ENCODE results near the gene ZCCHC17.
"Not testable (repeated sequence)": the region's sequence is repeated elsewhere in the genome, so short reads cannot be mapped to it uniquely, and the experiment has no call there.

The ZCCHC17 gene, protein sequence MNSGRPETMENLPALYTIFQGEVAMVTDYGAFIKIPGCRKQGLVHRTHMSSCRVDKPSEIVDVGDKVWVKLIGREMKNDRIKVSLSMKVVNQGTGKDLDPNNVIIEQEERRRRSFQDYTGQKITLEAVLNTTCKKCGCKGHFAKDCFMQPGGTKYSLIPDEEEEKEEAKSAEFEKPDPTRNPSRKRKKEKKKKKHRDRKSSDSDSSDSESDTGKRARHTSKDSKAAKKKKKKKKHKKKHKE

DNA sequence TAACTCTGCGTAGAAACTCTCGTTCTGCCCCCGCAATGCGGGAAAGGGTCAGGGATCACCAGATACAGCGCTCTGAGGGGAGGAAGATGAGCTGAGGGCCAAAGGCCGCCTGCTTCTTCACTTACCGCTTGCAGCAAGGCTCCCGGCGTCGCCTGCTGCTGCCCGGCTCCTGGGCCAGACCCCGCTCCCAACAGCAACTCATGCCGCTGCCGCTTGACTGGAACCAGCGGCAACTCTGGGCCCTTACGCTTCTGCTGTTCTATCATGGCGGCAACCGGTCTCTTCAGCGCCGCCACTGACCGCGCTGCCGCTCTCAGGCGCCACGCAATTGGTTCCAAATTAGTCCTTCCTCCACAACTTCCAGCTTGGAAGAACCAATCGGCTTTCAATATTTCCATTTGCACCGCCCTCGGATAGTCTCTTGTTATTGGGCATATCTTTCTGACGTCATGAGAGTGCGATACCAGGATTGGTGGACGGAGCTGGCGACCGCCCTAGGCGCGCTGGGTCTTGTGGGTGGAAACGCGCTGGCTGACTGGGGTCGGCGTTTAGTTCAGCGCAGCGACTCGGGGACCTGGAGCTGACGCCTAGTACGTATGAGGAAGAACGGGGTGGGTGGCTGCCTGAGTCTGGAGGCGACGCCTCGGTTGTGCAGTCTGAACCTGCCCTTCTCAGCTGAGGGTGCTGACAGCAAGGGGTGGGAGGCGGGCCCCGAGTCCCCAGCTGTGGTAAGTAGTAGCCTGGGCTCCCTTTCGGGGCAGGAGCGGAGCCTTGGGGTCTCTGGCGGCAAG, at the start of gene ZCCHC17, which contains the start of gene SNRNP40:
ZCCHC17 (plus strand) TSS at position 547 of the 791 bp plus-strand sequence. CDS start 13,067 bp downstream, outside the sequence.
SNRNP40 (minus strand) TSS at position 303 of the 791 bp plus-strand sequence; CDS start at position 266, 37 bp downstream.
- peak; percentile 84 to 93 (median 84) for DNase-seq (ENCODE audit: low read depth in 3 of 3)

DNA sequence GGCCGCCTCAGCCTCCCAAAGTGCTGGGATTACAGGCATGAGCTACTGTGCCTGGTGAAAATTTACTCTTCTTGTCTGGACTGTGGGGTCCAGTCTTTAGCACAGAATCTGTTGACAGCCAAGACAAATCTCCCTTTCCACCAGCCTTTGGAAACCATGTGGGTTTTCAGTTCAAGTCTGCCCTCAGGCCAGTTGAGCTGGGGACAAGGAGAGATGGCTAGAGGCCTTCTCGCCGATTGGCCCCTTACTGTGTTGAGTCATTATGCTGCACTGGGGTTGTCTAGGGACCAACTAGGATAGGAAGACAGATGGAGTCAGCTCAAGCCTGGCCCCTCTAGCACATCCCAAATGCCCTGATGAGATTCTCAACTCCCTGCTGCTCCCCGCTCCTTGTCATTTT, 48.6 kb upstream of the ZCCHC17 start:
- DNase-seq (ENCODE audit: low read depth in 3 of 3): no peak

DNA sequence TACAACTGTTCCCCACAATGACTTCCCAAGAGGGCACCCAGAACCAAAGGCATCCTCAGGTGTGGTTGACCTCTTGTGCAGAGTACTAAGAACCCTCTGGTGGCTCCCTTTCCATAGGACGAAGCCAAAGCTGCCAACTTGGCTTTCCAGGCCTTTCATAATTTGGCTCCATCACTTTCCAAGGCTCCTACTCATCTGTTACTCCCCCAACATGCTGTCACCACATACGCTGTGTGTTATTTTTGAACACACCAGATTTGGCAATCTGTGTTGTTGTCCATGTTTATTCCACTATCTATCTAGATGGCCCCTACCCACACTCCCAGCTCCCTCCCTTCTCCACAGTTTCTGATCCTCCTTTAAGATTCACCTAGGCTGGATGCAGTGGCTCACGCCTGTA, 47.0 kb upstream of the ZCCHC17 start:
- no peak for DNase-seq (ENCODE audit: low read depth in 3 of 3)

DNA sequence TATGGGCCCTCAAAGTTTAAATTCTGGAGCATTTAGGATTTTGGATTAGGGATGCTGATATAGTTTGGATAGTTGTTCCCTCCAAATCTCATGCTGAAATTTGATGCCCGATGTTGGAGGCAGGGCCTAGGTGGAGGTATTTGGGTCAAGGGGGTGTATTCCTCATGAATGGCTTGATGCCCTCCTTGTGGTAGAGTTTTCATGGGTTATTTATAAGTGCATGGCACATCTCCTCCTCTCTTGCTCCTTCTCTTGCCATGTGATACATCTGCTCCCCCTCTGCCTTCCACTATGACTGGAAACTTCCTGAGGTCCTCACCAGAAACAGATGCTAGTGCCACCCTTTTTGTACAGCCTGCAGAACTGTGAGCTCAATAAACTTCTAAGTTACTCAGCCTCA, 39.6 kb upstream of the ZCCHC17 start:
- DNase-seq (ENCODE audit: low read depth in 3 of 3): no peak

DNA sequence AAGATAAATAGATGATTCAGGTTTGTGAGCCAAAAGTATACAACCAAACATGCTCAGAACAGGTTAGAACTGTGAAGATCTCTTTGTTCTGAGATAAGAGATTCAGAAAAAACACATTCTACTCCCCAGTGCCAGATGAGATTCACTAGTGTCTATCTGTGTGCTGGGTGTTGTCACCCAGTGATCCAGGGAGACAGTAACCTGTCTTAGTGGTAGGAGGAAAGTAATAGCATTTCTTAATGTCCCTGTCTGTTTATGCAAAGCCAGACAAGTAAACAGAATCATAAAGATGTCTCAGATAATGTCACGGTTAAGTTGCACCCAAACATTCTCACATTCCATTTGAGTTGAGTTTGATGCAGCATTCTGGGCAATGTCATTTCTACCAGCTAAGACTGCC, 38.3 kb upstream of the ZCCHC17 start:
- DNase-seq (ENCODE audit: low read depth in 3 of 3): no peak

DNA sequence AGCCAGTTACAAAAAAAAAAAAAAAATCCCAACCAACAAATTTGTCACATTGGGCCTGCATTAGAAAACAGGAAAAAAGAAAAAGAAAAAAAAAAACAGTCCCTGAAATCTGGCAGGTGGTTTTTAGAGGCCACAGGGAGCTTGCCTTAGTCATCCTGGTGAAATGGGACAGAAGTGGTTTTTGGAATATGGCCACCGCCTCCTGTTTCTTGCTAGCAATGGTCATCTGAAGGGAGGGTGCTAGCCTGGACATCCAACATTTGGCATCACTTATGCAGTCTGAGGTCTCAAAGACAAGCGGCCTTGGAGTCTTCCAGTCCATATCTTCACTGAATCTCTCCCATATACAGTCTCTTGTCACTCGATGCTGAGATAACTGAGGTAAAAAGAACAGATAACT, 37.1 kb upstream of the ZCCHC17 start:
- no peak for DNase-seq (ENCODE audit: low read depth in 3 of 3)

DNA sequence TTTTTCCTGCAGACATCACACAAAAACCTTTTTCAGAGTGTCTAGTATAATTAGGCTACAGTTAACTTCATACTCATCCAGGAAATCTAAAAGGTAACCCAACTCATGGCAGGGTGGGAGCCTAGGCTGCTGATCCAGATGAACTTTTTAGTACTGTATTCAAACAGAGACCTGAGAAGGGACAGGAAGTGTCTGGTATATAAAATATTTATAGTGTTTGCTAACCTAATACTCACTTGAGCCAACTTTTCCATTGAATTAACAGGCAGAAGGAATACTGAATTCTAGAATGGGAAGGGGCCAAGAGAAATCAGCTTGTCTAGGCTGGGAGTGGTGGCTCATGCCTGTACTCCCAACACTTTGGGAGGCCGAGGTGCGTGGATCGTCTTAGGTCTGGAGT, 34.9 kb upstream of the ZCCHC17 start:
- DNase-seq (ENCODE audit: low read depth in 3 of 3): no peak

DNA sequence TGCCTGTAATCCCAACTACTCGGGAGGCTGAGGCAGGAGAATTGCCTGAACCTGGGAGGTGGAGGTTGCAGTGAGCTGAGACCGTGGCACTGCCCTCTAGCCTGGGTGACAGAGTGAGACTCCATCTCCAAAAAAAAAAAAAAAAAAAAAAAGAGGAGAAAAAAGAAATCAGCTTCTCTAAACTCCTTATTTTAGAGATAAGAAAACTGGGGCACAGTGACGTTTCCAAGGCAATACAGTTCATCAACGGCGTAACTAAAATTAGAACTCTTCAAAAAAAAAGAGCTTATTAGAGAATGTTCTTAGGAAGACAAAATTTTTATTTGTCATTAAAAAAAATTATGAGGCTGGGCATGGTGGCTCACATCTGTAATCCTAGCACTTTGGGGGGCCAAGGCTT, 34.4 kb upstream of the ZCCHC17 start:
- not testable (repeated sequence) for DNase-seq (ENCODE audit: low read depth in 3 of 3)

DNA sequence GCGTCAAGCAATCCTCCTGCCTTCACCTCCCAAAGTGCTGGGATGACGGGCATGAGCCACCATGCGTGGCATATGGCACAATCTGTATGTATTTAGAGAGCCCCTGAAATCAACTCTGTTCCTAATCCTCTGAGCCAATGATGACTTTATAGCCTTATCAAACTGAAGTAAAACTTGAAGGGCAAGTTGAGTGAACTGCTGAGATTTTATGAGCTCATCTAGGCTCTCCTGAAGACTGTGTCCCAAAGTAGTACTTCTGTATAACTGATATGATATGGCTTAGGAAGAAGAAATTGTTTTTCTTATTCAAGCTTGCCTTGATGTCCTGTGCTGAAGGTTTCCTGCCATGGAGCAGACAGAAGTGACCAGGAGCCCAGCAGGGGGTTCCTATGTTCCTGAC, 33.4 kb upstream of the ZCCHC17 start:
- no peak for DNase-seq (ENCODE audit: low read depth in 3 of 3)

DNA sequence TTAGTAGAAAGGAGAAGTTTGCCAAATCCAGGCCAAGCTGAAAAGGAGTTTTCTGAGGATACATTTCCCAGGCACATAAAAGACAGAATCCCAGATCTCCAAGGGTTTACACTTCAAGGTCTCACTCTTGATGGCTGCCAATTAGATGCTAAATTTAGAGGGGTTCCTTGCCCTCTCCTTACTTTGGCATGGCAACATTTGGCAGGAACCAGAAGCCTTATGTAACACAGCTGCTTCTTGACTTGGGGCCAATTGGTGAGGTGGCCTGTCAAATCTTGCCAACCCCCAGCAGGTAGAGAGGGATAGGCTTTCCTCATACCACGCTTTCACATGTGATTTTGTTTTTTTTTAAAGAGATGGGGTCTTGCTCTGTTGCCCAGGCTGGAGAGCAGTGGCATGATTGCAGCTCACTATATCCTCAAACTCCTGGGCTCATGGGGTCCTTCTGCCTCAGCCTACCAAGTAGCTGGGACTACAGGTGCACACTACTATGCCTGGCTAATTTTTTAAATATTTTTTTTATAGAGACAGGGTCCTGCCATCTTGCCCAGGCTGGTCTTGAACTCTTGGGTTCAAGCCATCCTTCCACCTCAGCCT, 31.9 kb upstream of the ZCCHC17 start:
- no peak for DNase-seq (ENCODE audit: low read depth in 3 of 3)

DNA sequence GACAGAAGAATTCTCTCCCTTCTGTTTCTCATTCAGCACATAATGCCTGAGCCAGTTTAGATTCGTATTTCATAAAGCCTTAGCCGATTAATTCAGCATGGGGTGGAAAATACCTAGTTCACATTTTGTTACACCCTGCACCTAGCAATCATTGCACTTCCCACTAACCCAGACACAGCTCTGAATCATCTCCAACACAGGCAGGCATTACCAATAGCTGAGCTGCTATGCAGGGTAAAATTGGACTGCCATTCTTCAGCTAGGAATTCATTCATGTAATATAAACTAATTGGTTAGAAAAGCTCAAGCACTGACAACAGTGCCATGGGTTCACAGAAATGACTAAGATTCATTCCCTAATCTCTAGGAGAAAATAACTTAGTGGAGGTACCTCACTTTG, 30.3 kb upstream of the ZCCHC17 start:
- DNase-seq (ENCODE audit: low read depth in 3 of 3): no peak

DNA sequence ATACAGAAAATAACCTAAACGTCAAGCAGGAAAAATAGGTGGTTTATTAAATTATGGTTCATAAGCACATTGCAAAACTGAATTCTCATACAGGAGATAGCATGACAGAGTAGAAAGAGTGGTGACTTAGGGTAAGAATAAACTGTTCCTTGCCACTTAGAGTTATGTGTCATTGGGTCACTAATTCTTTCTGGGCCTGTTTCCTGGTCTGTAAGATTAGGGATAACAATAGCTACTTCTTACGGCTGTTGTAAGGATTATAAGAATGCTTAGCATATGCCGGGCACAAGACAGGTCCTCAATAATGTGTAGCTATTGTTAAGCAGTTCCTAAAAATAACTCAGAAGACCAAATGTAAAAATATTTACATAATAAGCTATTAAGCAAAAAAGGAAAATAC, 24.5 kb upstream of the ZCCHC17 start:
- DNase-seq (ENCODE audit: low read depth in 3 of 3): no peak

DNA sequence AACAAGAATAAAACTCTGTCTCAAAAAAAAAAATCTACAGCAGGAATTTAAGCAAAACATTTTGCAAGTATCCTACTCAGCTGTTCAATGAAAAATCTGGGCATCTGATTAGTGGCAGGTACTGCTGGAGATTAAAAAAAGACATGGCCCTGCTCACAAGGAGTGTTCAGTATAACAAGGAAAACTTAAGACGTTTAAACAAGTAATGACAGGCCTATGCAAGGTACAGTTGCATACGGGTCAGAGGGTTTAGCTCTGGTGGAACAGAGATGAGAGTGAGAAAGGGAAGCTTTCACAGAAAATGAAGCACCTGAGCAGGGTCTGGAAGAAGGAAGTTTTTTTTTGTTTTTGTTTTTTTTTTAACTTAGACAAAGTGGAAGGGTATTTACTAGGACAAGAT, 23.2 kb upstream of the ZCCHC17 start:
- DNase-seq (ENCODE audit: low read depth in 3 of 3): no peak

DNA sequence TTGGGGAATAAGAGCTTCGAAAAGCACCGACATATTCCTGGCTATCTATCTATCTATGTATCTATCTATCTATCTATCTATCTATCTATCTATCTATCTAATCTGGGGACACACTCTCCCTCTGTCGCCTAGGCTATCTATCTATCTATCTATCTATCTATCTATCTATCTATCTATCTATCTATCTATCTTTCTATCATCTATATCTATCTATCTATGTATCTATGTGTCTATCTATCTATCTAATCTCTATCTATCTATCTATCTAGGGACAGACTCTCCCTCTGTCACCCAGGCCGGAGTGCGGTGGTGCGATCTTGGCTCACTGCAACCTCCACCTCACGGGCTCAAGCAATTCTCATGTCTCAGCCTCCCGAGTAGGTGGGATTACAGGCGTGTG, 14.4 kb upstream of the ZCCHC17 start:
- not testable (repeated sequence) for DNase-seq (ENCODE audit: low read depth in 3 of 3)

DNA sequence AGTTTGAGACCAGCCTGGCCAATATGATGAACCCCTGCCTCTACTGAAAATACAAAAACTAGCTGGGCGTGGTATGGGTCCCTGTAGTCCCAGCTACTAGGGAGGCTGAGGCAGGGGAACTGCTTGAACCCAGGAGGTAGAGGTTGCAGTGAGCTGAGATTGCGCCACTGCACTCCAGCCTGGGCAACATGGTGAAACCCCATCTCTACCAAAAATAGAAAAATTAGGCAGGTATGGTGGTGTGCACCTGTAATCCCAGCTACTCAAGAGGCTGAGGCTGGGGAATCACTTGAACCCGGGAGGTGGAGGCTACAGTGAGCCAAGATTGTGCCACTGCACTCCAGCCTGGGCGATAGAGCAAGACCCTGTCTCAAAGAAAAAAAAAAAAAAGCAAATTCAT, 9.0 kb upstream of the ZCCHC17 start:
- DNase-seq (ENCODE audit: low read depth in 3 of 3): not testable (repeated sequence)

DNA sequence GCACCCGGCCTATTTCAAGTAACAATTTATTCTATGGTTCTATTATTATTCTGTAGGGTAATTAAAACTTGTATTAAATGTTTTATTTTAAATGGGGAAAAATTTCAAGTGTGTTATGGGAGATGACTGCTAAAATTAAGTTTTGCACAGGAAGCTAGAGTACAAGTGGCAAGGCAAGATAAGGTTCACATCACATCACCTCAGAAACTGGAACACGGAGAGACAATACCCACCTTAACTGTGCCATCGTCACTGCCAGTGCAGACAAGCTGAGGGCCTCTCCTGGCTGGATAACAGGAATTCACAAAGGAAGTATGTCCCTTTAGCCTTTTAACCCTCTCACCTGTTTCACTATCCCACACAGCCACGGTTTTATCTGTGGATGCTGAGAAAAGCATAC, 7.8 kb upstream of the ZCCHC17 start:
- DNase-seq (ENCODE audit: low read depth in 3 of 3): no peak

DNA sequence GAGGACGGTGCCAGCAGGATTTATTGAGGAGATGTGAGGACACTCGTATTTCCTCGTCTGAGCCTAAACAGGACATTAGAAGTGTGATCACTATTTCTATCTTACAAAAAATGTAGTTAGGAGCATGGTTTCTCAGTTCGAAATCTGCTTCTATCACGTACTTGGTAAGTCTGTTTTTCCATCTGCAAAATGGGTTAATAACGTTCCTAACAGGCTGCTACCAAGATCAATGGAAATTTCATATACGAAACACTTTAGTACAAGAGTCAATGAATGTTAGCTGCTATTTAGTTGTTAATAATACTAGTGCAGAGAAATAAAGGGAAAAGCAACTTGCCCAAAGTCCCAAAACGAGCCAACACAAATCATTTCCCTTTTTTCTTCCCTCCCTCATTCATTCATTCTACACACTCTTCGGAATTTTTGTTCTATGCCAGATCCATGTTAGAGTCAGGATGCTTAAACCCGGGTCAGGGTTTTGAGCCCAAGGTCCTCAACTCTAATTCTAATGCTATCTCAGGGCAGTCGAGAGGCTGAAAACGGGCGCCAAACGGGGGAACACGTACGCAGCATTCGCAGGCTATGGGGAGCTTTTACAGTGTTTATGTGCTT, 852 bp upstream of the ZCCHC17 start:
- no peak for DNase-seq (ENCODE audit: low read depth in 3 of 3)

DNA sequence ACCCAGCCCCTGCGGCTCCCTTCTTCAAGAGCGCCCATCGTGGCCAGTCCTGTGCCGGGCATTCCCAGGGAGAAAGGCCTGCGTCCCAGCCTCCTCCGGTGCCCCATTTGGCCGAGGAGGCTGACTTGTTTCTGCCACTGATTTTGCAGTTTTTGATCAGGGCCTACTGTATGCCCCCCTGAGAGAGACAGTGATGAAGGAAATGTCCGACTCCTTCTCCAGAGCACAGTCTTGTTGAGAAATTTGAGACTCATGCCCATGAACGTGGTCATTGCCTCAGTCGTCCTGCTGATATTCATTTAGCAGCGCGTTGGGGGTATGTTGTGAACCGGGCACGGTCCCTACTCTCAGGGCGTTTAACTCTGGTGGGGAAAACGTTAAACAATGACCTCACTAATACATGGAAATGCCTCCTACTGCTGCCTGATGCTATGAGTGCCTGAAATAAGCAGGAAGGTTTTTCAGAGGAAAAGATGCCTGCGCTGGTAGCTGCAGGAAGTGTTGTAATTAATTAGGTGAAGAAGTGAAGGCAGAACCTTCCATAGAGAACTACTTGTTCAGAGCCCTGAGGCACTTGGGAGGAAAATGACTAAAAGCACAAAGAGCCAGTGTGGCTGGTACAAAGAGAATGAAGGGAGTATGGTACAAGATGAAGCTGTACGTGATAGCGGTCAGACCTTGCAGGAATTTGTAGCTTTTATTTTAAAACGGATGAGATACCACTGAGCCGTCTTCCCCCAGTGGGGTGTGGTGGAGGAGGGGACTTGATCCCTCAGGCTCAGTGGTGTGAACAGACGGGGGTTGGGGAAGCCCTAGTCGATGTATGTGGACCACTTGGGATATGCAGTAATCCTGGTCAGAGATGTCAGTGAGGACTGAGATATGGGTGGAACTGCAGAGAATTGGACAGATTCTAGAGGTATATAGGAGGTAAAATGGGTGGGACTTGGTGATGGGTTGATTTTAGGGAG, 730 bp downstream of the ZCCHC17 start:
- DNase-seq (ENCODE audit: low read depth in 3 of 3): no peak

DNA sequence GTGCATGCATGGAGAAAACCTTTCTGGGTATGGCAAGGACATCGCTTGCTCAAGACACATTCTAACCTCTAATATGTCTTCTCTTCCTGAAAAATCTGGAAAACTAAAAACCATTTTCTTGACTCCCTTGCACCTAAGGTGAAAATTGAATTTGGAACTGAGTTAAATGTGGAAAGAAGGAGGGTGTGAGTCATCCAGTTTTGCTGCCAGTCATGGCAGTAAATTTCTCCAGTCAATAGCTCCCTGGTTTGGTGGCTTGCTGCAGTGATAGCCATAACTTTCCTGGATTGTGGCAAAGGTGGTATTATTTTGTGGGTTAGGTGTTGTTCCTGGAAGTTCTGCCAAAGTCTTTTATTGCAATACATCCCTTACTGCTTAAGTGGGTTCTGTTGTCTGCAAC, 2.5 kb downstream of the ZCCHC17 start:
- DNase-seq (ENCODE audit: low read depth in 3 of 3): no peak

DNA sequence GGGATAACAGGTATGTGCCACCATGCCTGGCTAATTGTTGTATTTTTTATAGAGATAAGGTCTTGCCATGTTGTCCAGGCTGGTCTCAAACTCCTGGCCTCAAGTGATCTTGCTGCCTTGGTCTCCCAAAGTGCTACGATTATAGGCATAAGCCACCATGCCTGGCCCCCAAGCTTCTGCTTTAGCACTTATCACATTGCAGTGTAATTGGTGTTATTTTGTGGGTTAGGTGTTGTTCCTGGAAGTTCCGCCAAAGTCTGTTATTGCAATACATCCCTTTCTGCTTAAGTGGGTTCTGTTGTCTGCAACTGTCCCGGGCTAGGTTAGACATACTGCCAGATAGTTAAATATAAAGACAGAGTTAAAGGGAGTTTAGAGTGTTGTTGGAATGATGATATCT, 3.4 kb downstream of the ZCCHC17 start:
- no peak for DNase-seq (ENCODE audit: low read depth in 3 of 3)

DNA sequence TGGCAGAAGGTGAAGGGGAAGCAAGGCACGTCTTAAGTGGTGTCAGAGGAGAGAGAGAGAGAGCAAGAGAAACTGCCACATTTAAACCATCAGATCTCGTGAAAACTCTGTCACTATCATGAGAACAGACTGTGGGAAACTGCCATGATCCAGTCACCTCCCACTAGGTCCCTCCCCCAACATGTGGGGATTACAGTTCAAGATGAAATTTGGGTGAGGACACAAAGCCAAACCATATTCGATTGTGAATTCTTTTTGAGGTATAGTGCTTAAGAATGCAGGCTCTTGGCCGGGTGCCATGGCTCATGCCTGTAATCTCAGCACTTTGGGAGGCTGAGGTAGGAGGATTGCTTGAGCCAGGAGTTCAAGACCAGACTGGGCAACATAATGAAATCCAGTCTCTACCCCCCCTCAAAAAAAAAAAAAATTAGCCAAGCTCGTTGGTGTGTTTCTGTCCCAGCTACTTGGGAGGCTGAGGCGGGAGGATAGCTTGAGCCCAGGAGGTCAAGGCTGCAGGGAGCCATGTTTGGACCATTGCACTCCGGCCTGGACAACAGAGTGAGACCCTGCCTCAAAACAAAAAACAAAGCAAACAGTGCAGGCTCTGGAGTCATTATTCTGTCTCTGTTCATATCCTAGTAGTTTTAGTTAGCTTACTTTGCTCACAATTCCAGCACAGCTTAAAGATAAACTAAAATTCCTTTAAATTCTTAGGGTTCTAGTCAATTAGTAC, 6.0 kb downstream of the ZCCHC17 start:
- no peak for DNase-seq (ENCODE audit: low read depth in 3 of 3)
